Peyer's patch (tissue), 4 donors: ENCODE results near the gene NDUFAF5. TPM values are rescaled to one million over a fixed set of nuclear protein-coding genes. Genes with fewer than 3 reads are reported as not detected.

Source experiments
- DNase-seq, 3 donors: peaks; one replicate each; pipeline ENCODE4 v3.0.0-alpha.2; 2017 to 2019
- H3K27ac ChIP-seq, 4 donors: fragments of 200-600 bp; sonication (generic); one replicate each; pipeline ENCODE4 v1.5.1; 2016 to 2019
- H3K27me3 ChIP-seq, 2 donors: fragments of 200-600 bp; sonication (generic); one replicate each; pipeline ENCODE4 v1.5.1; 2019
- H3K36me3 ChIP-seq, 3 donors: fragments of 200-600 bp; sonication (generic); one replicate each; pipeline ENCODE4 v1.5.1; 2016 to 2019
- H3K4me1 ChIP-seq, 4 donors: fragments of 200-600 bp; sonication (generic); one replicate each; pipeline ENCODE4 v1.5.1; 2016 to 2019
- H3K4me3 ChIP-seq, 4 donors: fragments of 200-600 bp; sonication (generic); 1 replicate in 3 of 4; 2 replicates in 1 of 4; pipeline ENCODE4 v1.5.1; 2016 to 2019; ENCODE audit warnings: mild to moderate bottlenecking in 1 of 4
- H3K9me3 ChIP-seq, 4 donors: fragments of 200-600 bp; sonication (generic); one replicate each; pipeline ENCODE4 v1.5.1; 2016 to 2019; ENCODE audit warnings: mild to moderate bottlenecking in 1 of 4
- CTCF ChIP-seq, 6 experiments: fragments of 450-650 bp in 4 of 6; fragments of 200-600 bp in 2 of 6; sonication (generic) in 1 of 6; IDR thresholded peaks; one replicate each; pipeline ENCODE4 v1.5.1; 2017 to 2019; ENCODE audit warnings: antibody characterized with exemption in 6 of 6, mild to moderate bottlenecking in 3 of 6, moderate library complexity in 1 of 6
- POLR2A ChIP-seq, 2 donors: fragments of 450-650 bp; IDR thresholded peaks; one replicate each; pipeline ENCODE4 v1.5.1; 2017; ENCODE audit warnings: antibody characterized with exemption in 2 of 2, mild to moderate bottlenecking in 2 of 2, moderate library complexity in 2 of 2
- total RNA-seq, 4 donors: library from RNA; depleted of rRNA; stranded (reverse); fragments of >200 nt; gene quantifications; one replicate each; pipeline ENCODE4 v1.1.0, GENCODE V29; 2016

Gene NDUFAF5
- total RNA-seq, 4 donors from 2014 or later: 15.4 to 25.4 (median 23.0) TPM

GRCh38 chr20:13771853-13772453 is 12.9 kb upstream of the NDUFAF5 start:
- no peak for TF ChIP-seq POLR2A (IDR thresholded peaks at IDR 0.05)
- TF ChIP-seq CTCF (IDR thresholded peaks at IDR 0.05): peak in 4 of 6 experiments; percentile 39 to 75 (median 42)
- Histone ChIP-seq H3K27ac (no peak overlapping the region), H3K9me3 (no peaks in the 10 kb centered on the region), H3K4me1 (no peaks in the 10 kb centered on the region), H3K4me3 (no peak overlapping the region), H3K27me3 (no peaks in the 10 kb centered on the region), H3K36me3 (peaks cover 0 to 82% (median 0%) of the 10 kb centered on the region in 3 donors)
- no peak for DNase-seq

- H3K4me3 ChIP-seq: no peak overlapping the region
- H3K9me3 ChIP-seq: no peaks in the 10 kb centered on the region
- no peaks in the 10 kb centered on the region for H3K4me1 ChIP-seq
- no peak for DNase-seq
- H3K36me3 ChIP-seq: peaks cover 0 to 80% (median 0%) of the 10 kb centered on the region in 3 donors
- H3K27me3 ChIP-seq: no peaks in the 10 kb centered on the region
- no peak overlapping the region for H3K27ac ChIP-seq
- no peak for TF ChIP-seq POLR2A (IDR thresholded peaks at IDR 0.05)
- no peak for TF ChIP-seq CTCF (IDR thresholded peaks at IDR 0.05)
Observed at GRCh38 chr20:13772529-13772928, 12.3 kb upstream of the NDUFAF5 start.

GRCh38 chr20:13775867-13776266 is 9.0 kb upstream of the NDUFAF5 start:
- no peaks in the 10 kb centered on the region for H3K9me3 ChIP-seq
- H3K36me3 ChIP-seq: peaks cover 0 to 64% (median 0%) of the 10 kb centered on the region in 3 donors
- TF ChIP-seq POLR2A (IDR thresholded peaks at IDR 0.05) (no peak), CTCF (IDR thresholded peaks at IDR 0.05) (no peak)
- H3K4me3 ChIP-seq: no peak overlapping the region
- no peak overlapping the region for H3K27ac ChIP-seq
- H3K27me3 ChIP-seq: no peaks in the 10 kb centered on the region
- H3K4me1 ChIP-seq: no peaks in the 10 kb centered on the region
- no peak for DNase-seq

- no peaks in the 10 kb centered on the region for H3K27me3 ChIP-seq
- no peaks in the 10 kb centered on the region for H3K9me3 ChIP-seq
- TF ChIP-seq POLR2A (IDR thresholded peaks at IDR 0.05): no peak
- TF ChIP-seq CTCF (IDR thresholded peaks at IDR 0.05): no peak
- peaks cover 0 to 70% (median 0%) of the 10 kb centered on the region in 3 donors for H3K36me3 ChIP-seq
- H3K4me3 ChIP-seq: no peak overlapping the region
- no peak overlapping the region for H3K27ac ChIP-seq
- H3K4me1 ChIP-seq: no peaks in the 10 kb centered on the region
- no peak for DNase-seq
Observed at GRCh38 chr20:13777171-13777601, 7.6 kb upstream of the NDUFAF5 start.

GRCh38 chr20:13778827-13779226 is 6.0 kb upstream of the NDUFAF5 start:
- Histone ChIP-seq H3K36me3 (peaks cover 0 to 56% (median 0%) of the 10 kb centered on the region in 3 donors), H3K4me1 (peaks cover 0 to 6% (median 0%) of the 10 kb centered on the region in 4 donors), H3K4me3 (no peak overlapping the region), H3K9me3 (no peaks in the 10 kb centered on the region), H3K27ac (no peak overlapping the region), H3K27me3 (no peaks in the 10 kb centered on the region)
- no peak for DNase-seq
- no peak for TF ChIP-seq POLR2A (IDR thresholded peaks at IDR 0.05)
- TF ChIP-seq CTCF (IDR thresholded peaks at IDR 0.05): no peak
